ENCODE results near the gene CEP76. TPM values are rescaled to one million over a fixed set of nuclear protein-coding genes. Genes with fewer than 3 reads are reported as not detected.

The CEP76 gene
- total and polyA plus RNA-seq, 2 donors (not counting 3 experiments of a cell fraction or from before 2014, with no cell fraction given): 5.8 to 8.6 TPM

DNA sequence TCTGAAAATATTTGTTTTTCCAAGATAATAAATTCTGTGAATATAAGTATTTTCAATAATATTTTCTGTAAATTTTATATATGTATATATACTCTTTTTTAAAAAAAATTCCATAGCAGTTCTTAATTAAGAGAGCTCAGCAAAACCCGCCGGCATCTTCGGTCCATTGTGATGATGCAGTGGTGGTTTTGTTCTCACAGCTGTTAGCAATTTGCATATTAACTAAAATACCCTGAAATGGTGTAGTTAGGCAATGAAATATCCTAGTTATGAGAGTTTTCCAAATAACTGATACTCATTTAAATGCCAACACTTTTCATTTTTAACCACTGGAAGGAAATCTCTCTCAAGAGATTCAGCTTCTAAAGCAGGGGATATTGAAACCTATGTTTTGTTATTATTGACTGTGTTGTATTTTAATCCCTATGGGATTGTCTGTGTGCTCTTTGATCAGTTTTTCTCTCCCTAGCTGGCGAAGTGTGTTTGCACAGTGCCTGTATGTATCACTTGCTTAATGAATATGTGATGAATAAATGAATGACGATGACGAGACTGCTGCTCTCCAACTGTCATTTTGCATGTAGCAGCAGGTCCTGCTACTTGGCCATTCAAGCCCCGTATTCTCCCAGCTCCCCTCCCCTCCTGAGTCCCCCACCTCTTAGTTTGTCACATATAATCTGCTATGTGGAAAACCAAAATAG, 42.7 kb upstream of the CEP76 start:
- intact Hi-C loops (cut with micrococcal nuclease) (no loop called here), dilution Hi-C loops (cut with MboI; ENCODE audit: extremely low pct_ligation_motif_present, low sequenced_read_pairs) (no loop called here)
- Histone ChIP-seq H3K27ac (ENCODE audit: insufficient read depth, low read depth, low read length) (no peak overlapping the region), H3K36me3 (ENCODE audit: control insufficient read depth in 2 of 2, extremely low read depth in 1 of 2, insufficient read depth in 2 of 2, low read length in 2 of 2) (no peaks in the 10 kb centered on the region), H3K9me1 (replicated peaks; ENCODE audit: control insufficient read depth, extremely low read depth, insufficient read depth, low read length) (no peaks in the 10 kb centered on the region), H3K79me2 (ENCODE audit: control insufficient read depth, insufficient read depth, low read length) (no peaks in the 10 kb centered on the region), H4K20me1 (replicated peaks; ENCODE audit: control insufficient read depth, extremely low read depth, insufficient read depth, low read length) (no peaks in the 10 kb centered on the region), H3K4me2 (ENCODE audit: insufficient read depth, low read length) (no peak overlapping the region), H3K27me3 (ENCODE audit: control insufficient read depth in 2 of 2, insufficient read depth in 2 of 2, low read length in 2 of 2) (peaks cover 0 to 2% of the 10 kb centered on the region in 2 experiments), H3K9me3 (replicated peaks; ENCODE audit: control insufficient read depth, insufficient read depth, low read length) (no peaks in the 10 kb centered on the region), H3K4me3 (replicated peaks in 1 of 3; ENCODE audit: insufficient read depth in 1 of 3, low read depth in 1 of 3, low read length in 3 of 3) (no peak overlapping the region), H3K4me1 (ENCODE audit: control insufficient read depth, extremely low read depth, insufficient read depth, low read length) (no peaks in the 10 kb centered on the region), H3K9ac (replicated peaks; ENCODE audit: extremely low read depth, insufficient read depth, low read length) (no peak overlapping the region), H2AFZ (ENCODE audit: low read depth, low read length) (no peak overlapping the region)
- DNase-seq (ENCODE audit: low read depth, low spot score) (no peak), FAIRE-seq (no peak)
- ChIA-PET POLR2A (interaction anchor here (0.7 kb wide), 1 partner anchor 190 kb away, joined by 3 read pairs; no protein-coding TSS in a partner anchor), CTCF (interaction anchor here (0.6 to 4.1 kb wide), 9 partner anchors 18 to 414 kb away, joined by 3 to 101 read pairs (median 19); partner anchors contain the start of gene PTPN2)
- no TSS peak for BruUV-seq (replicated peaks)
- no peak for TF ChIP-seq MYC (IDR thresholded peaks at IDR 0.05; ENCODE audit: low read depth, low read length)
- TF ChIP-seq POLR2A (IDR thresholded peaks at IDR 0.05; ENCODE audit: low read depth, low read length): no peak
- TF ChIP-seq JUN (IDR thresholded peaks at IDR 0.05; ENCODE audit: borderline replicate concordance, insufficient read depth, insufficient read length, low read depth): no peak
- TF ChIP-seq, protein P1, sequence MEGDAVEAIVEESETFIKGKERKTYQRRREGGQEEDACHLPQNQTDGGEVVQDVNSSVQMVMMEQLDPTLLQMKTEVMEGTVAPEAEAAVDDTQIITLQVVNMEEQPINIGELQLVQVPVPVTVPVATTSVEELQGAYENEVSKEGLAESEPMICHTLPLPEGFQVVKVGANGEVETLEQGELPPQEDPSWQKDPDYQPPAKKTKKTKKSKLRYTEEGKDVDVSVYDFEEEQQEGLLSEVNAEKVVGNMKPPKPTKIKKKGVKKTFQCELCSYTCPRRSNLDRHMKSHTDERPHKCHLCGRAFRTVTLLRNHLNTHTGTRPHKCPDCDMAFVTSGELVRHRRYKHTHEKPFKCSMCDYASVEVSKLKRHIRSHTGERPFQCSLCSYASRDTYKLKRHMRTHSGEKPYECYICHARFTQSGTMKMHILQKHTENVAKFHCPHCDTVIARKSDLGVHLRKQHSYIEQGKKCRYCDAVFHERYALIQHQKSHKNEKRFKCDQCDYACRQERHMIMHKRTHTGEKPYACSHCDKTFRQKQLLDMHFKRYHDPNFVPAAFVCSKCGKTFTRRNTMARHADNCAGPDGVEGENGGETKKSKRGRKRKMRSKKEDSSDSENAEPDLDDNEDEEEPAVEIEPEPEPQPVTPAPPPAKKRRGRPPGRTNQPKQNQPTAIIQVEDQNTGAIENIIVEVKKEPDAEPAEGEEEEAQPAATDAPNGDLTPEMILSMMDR (IDR thresholded peaks at IDR 0.05; ENCODE audit: extremely low read depth in 1 of 2, insufficient read depth in 1 of 2, low read depth in 1 of 2, low read length in 2 of 2): no peak
- no peak for TF ChIP-seq EZH2 (IDR thresholded peaks at IDR 0.05; ENCODE audit: borderline replicate concordance, low read depth, low read length, severe bottlenecking)
- TF ChIP-seq POLR2AphosphoS5 (IDR thresholded peaks at IDR 0.05; ENCODE audit: insufficient read depth, low read depth, low read length): no peak
- TF ChIP-seq, protein P2, sequence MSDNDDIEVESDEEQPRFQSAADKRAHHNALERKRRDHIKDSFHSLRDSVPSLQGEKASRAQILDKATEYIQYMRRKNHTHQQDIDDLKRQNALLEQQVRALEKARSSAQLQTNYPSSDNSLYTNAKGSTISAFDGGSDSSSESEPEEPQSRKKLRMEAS (IDR thresholded peaks at IDR 0.05; ENCODE audit: insufficient read depth, insufficient read length): no peak
- no peak for TF ChIP-seq GATA2 (IDR thresholded peaks at IDR 0.05; ENCODE audit: insufficient read depth, insufficient read length, low read depth, low read length)
- no peak for TF ChIP-seq FOS (IDR thresholded peaks at IDR 0.05; ENCODE audit: borderline replicate concordance, insufficient read depth, low read length)

All from endothelial cell of umbilical vein (primary cell).